GM12878 (cell line): ENCODE data around the gene LGALS13. TPM values are rescaled to one million over a fixed set of nuclear protein-coding genes. Genes with fewer than 3 reads are reported as not detected.

Experiments
- ATAC-seq: fragments of 200-7000 bp; cut with Tn5 transposase; 3 replicates; pipeline ENCODE4 v1.9.1; 2020; ENCODE audit warnings: mild to moderate bottlenecking, moderate library complexity
- BruUV-seq: library from RNA; stranded (reverse); fragments of 400-500 nt; replicated peaks from 2 replicates; lab custom pipeline; 2021; lab: Mats Ljungman, UMichigan
- CTCF ChIA-PET: fragments of 300-600 bp; sonication (Branson Sonifier 250); formaldehyde crosslinking; extraction: SDS; loops from one replicate; lab custom pipeline; 2021; ENCODE audit warnings: inconsistent platforms; lab: Yijun Ruan, JAX
- POLR2A ChIA-PET: fragments of 350-600 bp; formaldehyde crosslinking; extraction: SDS; loops from one replicate; lab custom pipeline; 2021; ENCODE audit warnings: inconsistent platforms; lab: Charles Lee
- RAD21 ChIA-PET: fragments of 300-600 bp; sonication (Branson Sonifier 250); formaldehyde crosslinking; loops from one replicate; lab custom pipeline; 2023; ENCODE audit warnings: antibody characterized with exemption; ENCODE audit not compliant: unreplicated experiment; lab: Charles Lee
- SMC1A ChIA-PET: fragments of 300-600 bp; sonication (Branson Sonifier 250); formaldehyde crosslinking; loops from one replicate; lab custom pipeline; 2023; ENCODE audit not compliant: unreplicated experiment, uncharacterized antibody; lab: Charles Lee
- DNase-seq: peaks from one replicate; pipeline ENCODE4 v3.0.0-alpha.2; 2011; ENCODE audit warnings: low read depth, low spot score
- FAIRE-seq: peaks from 3 replicates; lab custom pipeline; 2011; peaks lifted over from hg19 to GRCh38; lab: Jason Lieb, UNC
- H2AFZ ChIP-seq: 2 replicates; pipeline ENCODE4 v1.6.0; 2011; ENCODE audit warnings: low read depth, low read length, control low read depth; ENCODE audit not compliant: control insufficient read depth
- H3K27ac ChIP-seq: 2 replicates; pipeline ENCODE4 v1.5.1; 2011; ENCODE audit warnings: control low read depth; ENCODE audit not compliant: control insufficient read depth, insufficient read depth
- H3K27me3 ChIP-seq, 2 experiments: replicated peaks in 1 of 2; 2 replicates each; pipeline versions ENCODE4 v1.6.0 to v1.6.1; 2011; ENCODE audit warnings: low read length in 1 of 2; ENCODE audit not compliant: control insufficient read depth in 2 of 2, insufficient read depth in 2 of 2
- H3K36me3 ChIP-seq, 2 experiments: 2 replicates each; pipeline ENCODE4 v1.5.1; 2011; ENCODE audit warnings: low read length in 1 of 2; ENCODE audit not compliant: control insufficient read depth in 2 of 2, insufficient read depth in 2 of 2
- H3K4me1 ChIP-seq: 2 replicates; pipeline ENCODE4 v1.6.1; 2011; ENCODE audit warnings: mild to moderate bottlenecking, low read length, moderate library complexity, mixed read lengths; ENCODE audit not compliant: control insufficient read depth, insufficient read depth
- H3K4me2 ChIP-seq: 2 replicates; pipeline ENCODE4 v1.6.0; 2011; ENCODE audit warnings: control low read depth; ENCODE audit not compliant: control insufficient read depth, insufficient read depth
- H3K4me3 ChIP-seq: fragments of 200-600 bp; sonication (generic); 2 replicates; pipeline ENCODE4 v1.5.1; 2016
- H3K79me2 ChIP-seq: 2 replicates; pipeline ENCODE4 v1.6.0; 2011; ENCODE audit warnings: low read length; ENCODE audit not compliant: control insufficient read depth, insufficient read depth
- H3K9ac ChIP-seq: 2 replicates; pipeline ENCODE4 v1.8.0; 2011; ENCODE audit warnings: low read length, control low read depth, mixed read lengths; ENCODE audit not compliant: control insufficient read depth, insufficient read depth
- H3K9me3 ChIP-seq: replicated peaks from 3 replicates; pipeline ENCODE4 v1.5.1; 2011; ENCODE audit warnings: mild to moderate bottlenecking, low read length; ENCODE audit not compliant: control insufficient read depth, insufficient read depth
- H4K20me1 ChIP-seq: 2 replicates; pipeline ENCODE4 v1.6.0; 2011; ENCODE audit not compliant: control insufficient read depth, insufficient read depth
- HDGF ChIP-seq: fragments of 450-650 bp; IDR thresholded peaks from 2 replicates; pipeline ENCODE4 v1.6.1; 2016; ENCODE audit warnings: antibody characterized with exemption
- IKZF1 ChIP-seq: fragments of 450-650 bp; conservative IDR thresholded peaks from 2 replicates; pipeline ENCODE4 v1.6.1; 2017; ENCODE audit warnings: antibody characterized with exemption, mild to moderate bottlenecking
- RAD51 ChIP-seq: fragments of 450-650 bp; IDR thresholded peaks from 2 replicates; pipeline ENCODE4 v1.6.1; 2016; ENCODE audit warnings: moderate library complexity, mild to moderate bottlenecking, inconsistent platforms
- SP1 ChIP-seq: IDR thresholded peaks from one replicate; pipeline ENCODE4 v1.6.1; 2011; ENCODE audit warnings: low read depth, low read length
- WGBS: methylation state at CpG from one replicate; pipeline ENCODE4 v1.1.6; 2016; ENCODE audit warnings: low lambda C conversion rate; ENCODE audit not compliant: insufficient replicate concordance, insufficient coverage; ENCODE audit errors: missing lambda C conversion rate; 5-methylcytosine and 5-hydroxymethylcytosine counted together
- in situ Hi-C: fragments of 300-500 bp; cut with MboI; formaldehyde crosslinking; loops from 9 replicates; pipeline ENCODE4 v1.14.3; 2018; ENCODE audit warnings: mixed read lengths
- intact Hi-C: fragments of 100-400 bp; cut with micrococcal nuclease; formaldehyde crosslinking; loops from one replicate; pipeline ENCODE4 v1.14.2; 2022; ENCODE audit not compliant: unreplicated experiment
- polyA plus RNA-seq, 11 experiments: library from polyadenylated mRNA; depleted of rRNA in 4 of 11; unstranded in 6 of 11; stranded (reverse) in 5 of 11; fragments of >200 nt; fragmentation: Nextera tagmentation in 4 of 11; fragmentation: Illumina TruSeq in 1 of 11; extraction: Ambion mirVana in 4 of 11; extraction: Trizol in 1 of 11; gene quantifications; 1 replicate in 1 of 11; 2 replicates in 10 of 11; pipeline versions ENCODE4 v1.2.1 to v1.2.3, GENCODE V29; 2011 to 2016; ENCODE audit warnings: inconsistent platforms in 2 of 11, missing spikeins in 2 of 11, low read depth in 1 of 11
- total RNA-seq, 4 experiments: library from RNA; depleted of rRNA in 3 of 4; stranded (reverse); fragments of >200 nt in 3 of 4; fragmentation: Illumina TruSeq in 1 of 4; extraction: Trizol in 1 of 4; gene quantifications; 2 replicates each; pipeline versions ENCODE4 v1.2.1 to v1.2.3, GENCODE V29; 2013 to 2021
- TF ChIP-seq, protein P1 (sequence below): IDR thresholded peaks from 2 replicates; pipeline ENCODE4 v1.6.1; 2012; ENCODE audit warnings: mild to moderate bottlenecking, low read depth, low read length
- TF ChIP-seq, protein P2 (sequence below): fragments of 450-650 bp; IDR thresholded peaks from 2 replicates; pipeline ENCODE4 v1.6.1; 2016; ENCODE audit warnings: mild to moderate bottlenecking, moderate library complexity, borderline replicate concordance

Gene LGALS13
- total and polyA plus RNA-seq, 10 of the 15 experiments (the other 5 are each of a cell fraction or from before 2014, with no cell fraction given), result not detected

GRCh38 chr19:39563408-39563807, 38.9 kb upstream of the LGALS13 start (continued):
- TF ChIP-seq HDGF, result no peak
- no peak for TF ChIP-seq SP1
- no peak for TF ChIP-seq RAD51

- Histone ChIP-seq H3K36me3 (no peaks in the 10 kb centered on the region), H3K27ac (no peak overlapping the region), H2AFZ (no peak overlapping the region), H4K20me1 (no peaks in the 10 kb centered on the region), H3K9ac (no peak overlapping the region), H3K4me1 (no peaks in the 10 kb centered on the region), H3K9me3 (no peaks in the 10 kb centered on the region), H3K4me2 (no peak overlapping the region), H3K4me3 (no peak overlapping the region), H3K79me2 (no peaks in the 10 kb centered on the region), H3K27me3 (no peaks in the 10 kb centered on the region)
- intact Hi-C loops (no loop called here), in situ Hi-C loops (no loop called here)
- ChIA-PET CTCF (no interaction called here), RAD21 (interaction anchor here (1.4 kb wide), 1 partner anchor 105 kb away, joined by 3 read pairs; no protein-coding TSS in a partner anchor), POLR2A (no interaction called here), SMC1A (no interaction called here)
- BruUV-seq, result no TSS peak
- TF ChIP-seq IKZF1, result no peak
- TF ChIP-seq, protein P1, sequence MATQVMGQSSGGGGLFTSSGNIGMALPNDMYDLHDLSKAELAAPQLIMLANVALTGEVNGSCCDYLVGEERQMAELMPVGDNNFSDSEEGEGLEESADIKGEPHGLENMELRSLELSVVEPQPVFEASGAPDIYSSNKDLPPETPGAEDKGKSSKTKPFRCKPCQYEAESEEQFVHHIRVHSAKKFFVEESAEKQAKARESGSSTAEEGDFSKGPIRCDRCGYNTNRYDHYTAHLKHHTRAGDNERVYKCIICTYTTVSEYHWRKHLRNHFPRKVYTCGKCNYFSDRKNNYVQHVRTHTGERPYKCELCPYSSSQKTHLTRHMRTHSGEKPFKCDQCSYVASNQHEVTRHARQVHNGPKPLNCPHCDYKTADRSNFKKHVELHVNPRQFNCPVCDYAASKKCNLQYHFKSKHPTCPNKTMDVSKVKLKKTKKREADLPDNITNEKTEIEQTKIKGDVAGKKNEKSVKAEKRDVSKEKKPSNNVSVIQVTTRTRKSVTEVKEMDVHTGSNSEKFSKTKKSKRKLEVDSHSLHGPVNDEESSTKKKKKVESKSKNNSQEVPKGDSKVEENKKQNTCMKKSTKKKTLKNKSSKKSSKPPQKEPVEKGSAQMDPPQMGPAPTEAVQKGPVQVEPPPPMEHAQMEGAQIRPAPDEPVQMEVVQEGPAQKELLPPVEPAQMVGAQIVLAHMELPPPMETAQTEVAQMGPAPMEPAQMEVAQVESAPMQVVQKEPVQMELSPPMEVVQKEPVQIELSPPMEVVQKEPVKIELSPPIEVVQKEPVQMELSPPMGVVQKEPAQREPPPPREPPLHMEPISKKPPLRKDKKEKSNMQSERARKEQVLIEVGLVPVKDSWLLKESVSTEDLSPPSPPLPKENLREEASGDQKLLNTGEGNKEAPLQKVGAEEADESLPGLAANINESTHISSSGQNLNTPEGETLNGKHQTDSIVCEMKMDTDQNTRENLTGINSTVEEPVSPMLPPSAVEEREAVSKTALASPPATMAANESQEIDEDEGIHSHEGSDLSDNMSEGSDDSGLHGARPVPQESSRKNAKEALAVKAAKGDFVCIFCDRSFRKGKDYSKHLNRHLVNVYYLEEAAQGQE, result peak; percentile 72
- TF ChIP-seq, protein P2, sequence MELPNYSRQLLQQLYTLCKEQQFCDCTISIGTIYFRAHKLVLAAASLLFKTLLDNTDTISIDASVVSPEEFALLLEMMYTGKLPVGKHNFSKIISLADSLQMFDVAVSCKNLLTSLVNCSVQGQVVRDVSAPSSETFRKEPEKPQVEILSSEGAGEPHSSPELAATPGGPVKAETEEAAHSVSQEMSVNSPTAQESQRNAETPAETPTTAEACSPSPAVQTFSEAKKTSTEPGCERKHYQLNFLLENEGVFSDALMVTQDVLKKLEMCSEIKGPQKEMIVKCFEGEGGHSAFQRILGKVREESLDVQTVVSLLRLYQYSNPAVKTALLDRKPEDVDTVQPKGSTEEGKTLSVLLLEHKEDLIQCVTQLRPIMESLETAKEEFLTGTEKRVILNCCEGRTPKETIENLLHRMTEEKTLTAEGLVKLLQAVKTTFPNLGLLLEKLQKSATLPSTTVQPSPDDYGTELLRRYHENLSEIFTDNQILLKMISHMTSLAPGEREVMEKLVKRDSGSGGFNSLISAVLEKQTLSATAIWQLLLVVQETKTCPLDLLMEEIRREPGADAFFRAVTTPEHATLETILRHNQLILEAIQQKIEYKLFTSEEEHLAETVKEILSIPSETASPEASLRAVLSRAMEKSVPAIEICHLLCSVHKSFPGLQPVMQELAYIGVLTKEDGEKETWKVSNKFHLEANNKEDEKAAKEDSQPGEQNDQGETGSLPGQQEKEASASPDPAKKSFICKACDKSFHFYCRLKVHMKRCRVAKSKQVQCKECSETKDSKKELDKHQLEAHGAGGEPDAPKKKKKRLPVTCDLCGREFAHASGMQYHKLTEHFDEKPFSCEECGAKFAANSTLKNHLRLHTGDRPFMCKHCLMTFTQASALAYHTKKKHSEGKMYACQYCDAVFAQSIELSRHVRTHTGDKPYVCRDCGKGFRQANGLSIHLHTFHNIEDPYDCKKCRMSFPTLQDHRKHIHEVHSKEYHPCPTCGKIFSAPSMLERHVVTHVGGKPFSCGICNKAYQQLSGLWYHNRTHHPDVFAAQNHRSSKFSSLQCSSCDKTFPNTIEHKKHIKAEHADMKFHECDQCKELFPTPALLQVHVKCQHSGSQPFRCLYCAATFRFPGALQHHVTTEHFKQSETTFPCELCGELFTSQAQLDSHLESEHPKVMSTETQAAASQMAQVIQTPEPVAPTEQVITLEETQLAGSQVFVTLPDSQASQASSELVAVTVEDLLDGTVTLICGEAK, result no peak
- WGBS, result 15% methylated on average over 3 of the region's 3 CpGs
- ATAC-seq (no peak), DNase-seq (no peak), FAIRE-seq (no peak)
Measured at GRCh38 chr19:39566064-39566463, 36.3 kb upstream of the LGALS13 start.
